Measurements from ENCODE around the gene MTMR2.

DNA sequence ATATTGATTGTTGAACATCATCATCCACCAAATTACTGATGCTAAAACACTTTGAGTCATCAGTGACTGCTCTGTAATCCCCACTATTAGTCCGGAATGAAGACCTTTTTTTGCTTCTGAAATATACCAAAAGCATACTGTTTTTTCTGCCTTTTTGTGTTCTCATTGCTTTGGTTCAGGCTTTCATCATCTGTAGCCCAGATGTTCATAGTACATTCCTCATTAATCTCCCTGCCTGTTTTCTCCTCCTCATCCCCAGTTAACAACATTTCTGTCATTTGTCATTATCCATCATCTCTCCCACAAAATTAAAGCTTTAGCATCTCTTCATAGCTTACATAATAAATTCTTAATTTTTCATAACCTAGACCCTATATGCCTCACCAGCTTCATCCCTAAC is 124.4 kb downstream of the MTMR2 start:
- TF ChIP-seq, protein P1, sequence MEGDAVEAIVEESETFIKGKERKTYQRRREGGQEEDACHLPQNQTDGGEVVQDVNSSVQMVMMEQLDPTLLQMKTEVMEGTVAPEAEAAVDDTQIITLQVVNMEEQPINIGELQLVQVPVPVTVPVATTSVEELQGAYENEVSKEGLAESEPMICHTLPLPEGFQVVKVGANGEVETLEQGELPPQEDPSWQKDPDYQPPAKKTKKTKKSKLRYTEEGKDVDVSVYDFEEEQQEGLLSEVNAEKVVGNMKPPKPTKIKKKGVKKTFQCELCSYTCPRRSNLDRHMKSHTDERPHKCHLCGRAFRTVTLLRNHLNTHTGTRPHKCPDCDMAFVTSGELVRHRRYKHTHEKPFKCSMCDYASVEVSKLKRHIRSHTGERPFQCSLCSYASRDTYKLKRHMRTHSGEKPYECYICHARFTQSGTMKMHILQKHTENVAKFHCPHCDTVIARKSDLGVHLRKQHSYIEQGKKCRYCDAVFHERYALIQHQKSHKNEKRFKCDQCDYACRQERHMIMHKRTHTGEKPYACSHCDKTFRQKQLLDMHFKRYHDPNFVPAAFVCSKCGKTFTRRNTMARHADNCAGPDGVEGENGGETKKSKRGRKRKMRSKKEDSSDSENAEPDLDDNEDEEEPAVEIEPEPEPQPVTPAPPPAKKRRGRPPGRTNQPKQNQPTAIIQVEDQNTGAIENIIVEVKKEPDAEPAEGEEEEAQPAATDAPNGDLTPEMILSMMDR (IDR thresholded peaks at IDR 0.05): no peak
- TF ChIP-seq EZH2 (IDR thresholded peaks at IDR 0.05; ENCODE audit: borderline replicate concordance, insufficient read depth, low read depth, low read length, poor library complexity, severe bottlenecking): no peak

All from B cell (primary cell).